ENCODE data around the gene SLC6A20. TPM values are rescaled to one million over a fixed set of nuclear protein-coding genes. Genes with fewer than 3 reads are reported as not detected.
"Not testable (repeated sequence)": the region's sequence is repeated elsewhere in the genome, so short reads cannot be mapped to it uniquely, and the experiment has no call there.

Gene SLC6A20
- total RNA-seq, 1 donor = not detected

DNA sequence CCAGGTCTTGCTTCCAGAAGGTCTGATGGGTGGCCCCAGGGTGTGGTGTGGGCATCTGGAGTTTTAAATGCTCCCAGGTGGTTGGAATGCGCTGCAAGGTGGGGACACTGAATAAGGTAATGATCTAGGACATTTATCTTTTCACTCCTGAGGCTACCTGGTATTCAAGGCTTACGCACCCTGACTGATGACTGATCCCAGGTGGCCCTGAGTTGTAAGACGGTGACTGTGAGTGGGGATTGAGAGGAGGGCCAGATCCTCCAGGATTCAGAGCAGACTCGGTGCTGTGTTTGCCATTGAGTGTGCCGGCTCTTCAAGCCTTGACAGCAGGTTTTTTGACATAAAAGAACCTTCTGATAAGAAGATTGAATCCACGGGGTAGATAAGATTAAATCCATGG lies 40.3 kb downstream of the SLC6A20 start:
- DNase-seq (ENCODE audit: low read depth) = no peak
- TF ChIP-seq, protein P1, sequence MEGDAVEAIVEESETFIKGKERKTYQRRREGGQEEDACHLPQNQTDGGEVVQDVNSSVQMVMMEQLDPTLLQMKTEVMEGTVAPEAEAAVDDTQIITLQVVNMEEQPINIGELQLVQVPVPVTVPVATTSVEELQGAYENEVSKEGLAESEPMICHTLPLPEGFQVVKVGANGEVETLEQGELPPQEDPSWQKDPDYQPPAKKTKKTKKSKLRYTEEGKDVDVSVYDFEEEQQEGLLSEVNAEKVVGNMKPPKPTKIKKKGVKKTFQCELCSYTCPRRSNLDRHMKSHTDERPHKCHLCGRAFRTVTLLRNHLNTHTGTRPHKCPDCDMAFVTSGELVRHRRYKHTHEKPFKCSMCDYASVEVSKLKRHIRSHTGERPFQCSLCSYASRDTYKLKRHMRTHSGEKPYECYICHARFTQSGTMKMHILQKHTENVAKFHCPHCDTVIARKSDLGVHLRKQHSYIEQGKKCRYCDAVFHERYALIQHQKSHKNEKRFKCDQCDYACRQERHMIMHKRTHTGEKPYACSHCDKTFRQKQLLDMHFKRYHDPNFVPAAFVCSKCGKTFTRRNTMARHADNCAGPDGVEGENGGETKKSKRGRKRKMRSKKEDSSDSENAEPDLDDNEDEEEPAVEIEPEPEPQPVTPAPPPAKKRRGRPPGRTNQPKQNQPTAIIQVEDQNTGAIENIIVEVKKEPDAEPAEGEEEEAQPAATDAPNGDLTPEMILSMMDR (IDR thresholded peaks at IDR 0.05; ENCODE audit: insufficient read depth, low read depth, low read length) = no peak

DNA sequence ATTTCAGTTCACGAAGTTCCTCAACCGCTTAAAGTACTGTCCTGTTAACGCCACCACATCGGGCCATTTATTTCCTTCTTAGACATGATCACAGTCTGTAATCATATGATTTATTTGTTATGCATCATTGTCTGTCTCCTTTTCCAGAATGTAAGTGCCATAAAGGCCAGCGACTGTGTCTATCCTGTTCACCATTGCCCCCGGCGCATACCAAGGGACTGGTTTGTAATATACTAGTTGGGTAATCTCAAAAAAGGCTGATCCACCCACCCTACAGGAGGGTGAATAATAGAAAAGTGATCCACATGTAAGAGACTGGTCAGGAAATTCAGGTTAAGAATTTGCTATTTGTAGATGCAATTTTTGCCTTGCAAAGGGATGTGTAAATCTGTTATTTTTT lies 41.9 kb downstream of the SLC6A20 start:
- TF ChIP-seq, protein P1 (IDR thresholded peaks at IDR 0.05; ENCODE audit: insufficient read depth, low read depth, low read length) = no peak
- DNase-seq (ENCODE audit: low read depth) = no peak
- no peak overlapping the region for H3K4me3 ChIP-seq (ENCODE audit: low read depth, low read length)

More for the DNA sequence above, 40.3 kb downstream of the SLC6A20 start:
- H3K4me3 ChIP-seq (ENCODE audit: low read depth, low read length) = no peak overlapping the region

DNA sequence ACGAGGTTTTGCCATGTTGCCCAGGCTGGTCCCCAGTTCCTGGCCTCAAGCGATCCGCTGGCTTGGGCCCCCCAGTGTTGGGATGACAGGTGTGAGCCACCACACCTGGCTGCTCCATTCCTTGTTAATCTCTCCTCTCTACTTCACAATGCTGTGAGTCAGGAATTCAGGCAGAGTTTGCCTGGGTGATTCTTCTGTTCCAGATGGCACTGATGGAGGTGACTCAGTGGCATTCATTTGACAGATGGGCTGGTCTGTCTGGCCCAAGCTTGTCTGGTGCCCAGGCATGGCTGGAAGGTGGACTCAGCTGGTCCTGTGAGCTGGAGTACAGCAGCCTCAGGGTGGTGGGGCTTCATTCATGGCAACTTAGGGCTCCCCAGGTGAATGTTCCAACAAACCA lies 43.2 kb downstream of the SLC6A20 start:
- no peak for DNase-seq (ENCODE audit: low read depth)
- no peak overlapping the region for H3K4me3 ChIP-seq (ENCODE audit: low read depth, low read length)
- TF ChIP-seq, protein P1 (IDR thresholded peaks at IDR 0.05; ENCODE audit: insufficient read depth, low read depth, low read length) = no peak

DNA sequence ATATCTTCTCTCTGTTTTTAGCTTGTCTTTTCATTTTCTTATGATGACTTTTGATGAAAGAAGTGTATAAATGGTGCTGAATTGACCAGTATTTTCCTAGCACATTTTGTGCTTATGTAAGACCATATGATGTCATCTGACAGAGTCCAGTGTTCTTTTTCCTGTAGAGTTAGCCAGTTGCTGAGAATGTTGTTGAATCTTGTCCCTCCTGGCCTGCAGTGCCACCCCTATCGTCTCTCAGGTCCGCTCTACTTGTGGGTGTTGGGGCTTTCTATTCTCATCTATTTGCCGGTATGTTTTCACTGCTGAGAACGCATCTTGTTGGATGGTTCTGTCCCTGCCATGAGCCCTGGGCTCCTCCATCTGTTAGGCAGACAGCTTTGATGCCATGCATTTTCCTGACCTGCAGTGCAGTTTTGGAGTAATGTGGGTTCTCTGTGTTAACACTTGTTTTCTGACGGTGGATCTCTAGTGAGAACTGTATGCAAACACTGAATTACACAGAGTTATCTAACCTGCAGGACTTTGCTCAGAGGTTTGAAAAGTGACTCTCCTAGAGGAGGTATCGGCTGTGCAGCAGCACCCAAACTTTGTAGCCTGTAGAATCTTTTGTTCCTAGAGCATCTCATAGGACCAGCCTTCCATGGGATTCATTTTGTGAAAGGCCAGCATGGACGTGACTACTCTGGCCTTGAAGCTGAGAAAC lies 44.6 kb downstream of the SLC6A20 start:
- H3K4me3 ChIP-seq (ENCODE audit: low read depth, low read length) = no peak overlapping the region
- TF ChIP-seq, protein P1 (IDR thresholded peaks at IDR 0.05; ENCODE audit: insufficient read depth, low read depth, low read length) = no peak
- no peak for DNase-seq (ENCODE audit: low read depth)

DNA sequence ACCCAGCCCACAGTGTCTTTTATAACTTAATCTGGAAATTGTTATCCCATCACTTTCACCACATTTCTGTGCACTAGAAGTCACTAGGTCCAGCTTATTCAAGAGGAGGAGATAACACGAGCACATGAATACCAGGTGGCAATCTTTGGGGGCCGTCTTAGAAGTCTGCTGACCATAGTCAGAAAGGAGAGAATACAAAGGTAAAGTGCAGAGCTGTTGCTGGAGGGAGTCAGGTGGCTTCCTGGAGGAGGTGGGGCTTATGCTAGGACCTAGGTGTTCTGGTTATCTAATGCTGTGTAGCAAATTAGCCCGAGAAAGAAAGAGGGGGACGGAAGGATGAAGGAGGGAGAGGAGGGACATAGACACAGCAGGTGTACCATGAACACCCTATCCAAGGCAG lies 46.5 kb downstream of the SLC6A20 start:
- H3K4me3 ChIP-seq (ENCODE audit: low read depth, low read length) = no peak overlapping the region
- TF ChIP-seq, protein P1 (IDR thresholded peaks at IDR 0.05; ENCODE audit: insufficient read depth, low read depth, low read length) = no peak
- no peak for DNase-seq (ENCODE audit: low read depth)

DNA sequence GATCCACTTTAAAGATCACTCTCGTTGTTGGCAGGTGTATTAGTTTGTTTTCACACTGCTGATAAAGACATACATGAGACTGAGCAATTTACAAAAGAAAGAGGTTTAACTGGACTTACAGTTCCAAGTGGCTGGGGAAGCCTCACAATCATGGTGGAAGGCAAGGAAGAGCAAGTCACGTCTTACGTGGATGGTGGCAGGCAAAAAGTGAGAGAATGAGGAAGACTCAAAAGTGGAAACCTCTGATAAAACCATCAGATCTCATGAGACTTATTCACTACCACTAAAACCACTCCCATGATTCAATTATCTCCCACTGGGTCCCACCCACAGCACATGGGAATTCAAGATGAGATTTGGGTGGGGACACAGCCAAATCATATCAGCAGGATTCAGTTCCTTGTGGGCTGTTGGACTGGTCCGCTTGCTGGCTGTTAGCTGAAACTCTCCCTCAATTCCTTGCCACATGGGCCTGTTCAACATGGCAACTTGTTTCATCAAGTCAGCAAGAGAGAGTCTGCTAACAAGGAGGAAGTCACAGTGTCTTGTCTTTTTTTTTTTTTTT lies 47.2 kb downstream of the SLC6A20 start:
- not testable (repeated sequence) for H3K4me3 ChIP-seq (ENCODE audit: low read depth, low read length); DNase-seq (ENCODE audit: low read depth)

DNA sequence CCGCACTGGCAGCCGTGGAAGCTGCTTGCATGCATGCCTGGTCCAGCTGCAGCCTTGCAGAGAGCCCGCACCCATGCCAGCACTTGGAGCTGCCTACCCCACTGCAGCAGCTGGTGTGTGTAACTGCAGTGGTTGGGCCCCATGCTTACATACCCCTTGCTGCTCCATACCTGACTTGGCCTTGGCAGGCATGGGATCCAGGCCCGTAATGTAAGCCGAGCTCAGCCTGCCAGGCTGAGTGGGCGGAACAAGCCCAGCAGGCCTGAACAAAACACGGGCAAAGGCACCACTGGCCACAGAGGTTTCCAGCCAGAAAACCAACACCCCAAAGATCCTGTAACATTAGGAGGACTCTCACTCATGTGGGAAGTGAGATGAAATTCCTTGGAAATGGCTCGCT lies 48.3 kb downstream of the SLC6A20 start:
- H3K4me3 ChIP-seq (ENCODE audit: low read depth, low read length) = no peak overlapping the region
- TF ChIP-seq, protein P1 (IDR thresholded peaks at IDR 0.05; ENCODE audit: insufficient read depth, low read depth, low read length) = no peak
- DNase-seq (ENCODE audit: low read depth) = no peak

Data from fibroblast of villous mesenchyme (primary cell).